ENCODE results near the gene PHRF1. TPM values are rescaled to one million over a fixed set of nuclear protein-coding genes. Genes with fewer than 3 reads are reported as not detected.

Gene PHRF1
- total and polyA plus RNA-seq, 9 donors, result 3.8 to 34.2 (median 28.8) TPM

DNA sequence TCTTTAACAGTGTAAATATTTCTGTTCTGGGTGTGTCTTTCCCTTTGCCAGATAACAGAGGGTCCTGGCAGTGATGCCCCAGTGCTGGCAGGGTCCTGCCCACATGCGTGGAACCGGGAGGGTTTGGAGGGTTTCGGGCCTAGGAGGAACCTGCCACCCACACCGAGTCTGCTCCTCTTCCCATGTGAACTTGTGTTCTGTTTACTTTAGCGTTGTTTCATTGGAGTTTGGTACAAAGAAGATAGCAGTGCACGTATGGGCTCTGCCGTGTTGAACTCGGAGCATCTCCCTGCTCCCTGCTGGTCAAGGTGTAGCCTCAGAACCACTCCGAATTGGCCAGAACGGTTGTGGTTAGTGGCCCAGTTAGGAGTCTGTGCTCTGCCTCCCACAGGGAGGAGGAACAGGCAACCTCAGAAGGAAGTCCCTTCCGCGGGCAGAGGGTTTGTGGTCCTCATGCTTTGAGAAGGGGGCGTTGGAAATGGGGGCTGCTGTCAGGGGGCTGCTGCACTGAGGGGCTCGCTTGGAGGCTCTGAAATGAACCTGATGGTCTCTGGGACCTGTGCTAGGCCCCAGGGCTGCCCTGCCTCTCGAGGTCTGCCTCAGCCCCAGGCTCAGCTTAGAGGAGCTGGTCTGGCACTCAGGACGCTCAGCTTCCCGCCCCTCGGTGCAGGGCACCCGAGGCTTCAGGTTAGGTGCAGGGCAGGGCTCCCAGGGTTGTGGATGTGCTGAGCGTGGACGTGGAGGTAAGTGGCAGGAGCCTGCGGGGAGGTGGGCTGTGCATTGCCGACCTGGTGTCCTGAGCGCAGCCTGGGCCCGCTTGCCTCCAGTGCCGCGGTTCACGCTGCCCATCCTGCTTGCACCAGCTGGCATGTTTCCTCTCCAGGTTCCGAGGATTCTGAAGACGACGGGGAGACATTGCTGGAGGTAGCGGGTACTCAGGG is 10.4 kb downstream of the PHRF1 start:
- WGBS, 3 donors, result 81 to 88% (median 81%) methylated on average over 32 of the region's 32 CpGs
- intact Hi-C loops (cut with DNase I), result no loop called here
- no peak for TF ChIP-seq POLR2A (IDR thresholded peaks at IDR 0.05)
- TF ChIP-seq, protein P1, sequence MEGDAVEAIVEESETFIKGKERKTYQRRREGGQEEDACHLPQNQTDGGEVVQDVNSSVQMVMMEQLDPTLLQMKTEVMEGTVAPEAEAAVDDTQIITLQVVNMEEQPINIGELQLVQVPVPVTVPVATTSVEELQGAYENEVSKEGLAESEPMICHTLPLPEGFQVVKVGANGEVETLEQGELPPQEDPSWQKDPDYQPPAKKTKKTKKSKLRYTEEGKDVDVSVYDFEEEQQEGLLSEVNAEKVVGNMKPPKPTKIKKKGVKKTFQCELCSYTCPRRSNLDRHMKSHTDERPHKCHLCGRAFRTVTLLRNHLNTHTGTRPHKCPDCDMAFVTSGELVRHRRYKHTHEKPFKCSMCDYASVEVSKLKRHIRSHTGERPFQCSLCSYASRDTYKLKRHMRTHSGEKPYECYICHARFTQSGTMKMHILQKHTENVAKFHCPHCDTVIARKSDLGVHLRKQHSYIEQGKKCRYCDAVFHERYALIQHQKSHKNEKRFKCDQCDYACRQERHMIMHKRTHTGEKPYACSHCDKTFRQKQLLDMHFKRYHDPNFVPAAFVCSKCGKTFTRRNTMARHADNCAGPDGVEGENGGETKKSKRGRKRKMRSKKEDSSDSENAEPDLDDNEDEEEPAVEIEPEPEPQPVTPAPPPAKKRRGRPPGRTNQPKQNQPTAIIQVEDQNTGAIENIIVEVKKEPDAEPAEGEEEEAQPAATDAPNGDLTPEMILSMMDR (IDR thresholded peaks at IDR 0.05), result no peak
- no peak for TF ChIP-seq EP300 (IDR thresholded peaks at IDR 0.05)
- Histone ChIP-seq H3K27ac (no peak overlapping the region), H3K36me3 (peaks cover 2% of the 10 kb centered on the region), H3K9me3 (no peaks in the 10 kb centered on the region), H3K4me1 (ENCODE audit: insufficient read depth) (no peaks in the 10 kb centered on the region), H3K4me3 (no peak overlapping the region), H3K27me3 (no peaks in the 10 kb centered on the region)
- DNase-seq, result no peak

DNA sequence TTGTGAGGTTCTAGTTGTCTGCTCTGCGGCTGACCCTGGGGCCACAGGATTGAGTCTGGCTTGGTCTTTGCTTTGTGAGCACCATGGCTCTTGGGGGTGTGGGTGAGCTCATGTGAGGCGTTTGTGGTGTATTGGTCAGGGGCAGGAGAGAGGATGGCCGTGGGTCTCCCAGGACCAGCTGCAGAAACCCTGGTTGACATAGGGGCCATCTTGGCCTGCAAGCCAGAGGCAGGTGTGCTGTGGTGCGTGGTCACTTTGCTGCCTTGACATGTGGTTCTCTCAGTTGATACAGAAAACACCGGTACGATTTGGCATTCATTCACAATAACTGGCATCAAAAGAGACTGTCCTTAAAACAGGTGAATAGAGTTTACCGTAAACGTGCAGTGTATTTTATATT is 11.3 kb downstream of the PHRF1 start:
- TF ChIP-seq, protein P1 (IDR thresholded peaks at IDR 0.05), result no peak
- TF ChIP-seq EP300 (IDR thresholded peaks at IDR 0.05) (no peak), POLR2A (IDR thresholded peaks at IDR 0.05) (no peak)
- no peaks in the 10 kb centered on the region for H3K27me3 ChIP-seq
- intact Hi-C loops (cut with DNase I), result no loop called here
- DNase-seq, result no peak
- no peaks in the 10 kb centered on the region for H3K9me3 ChIP-seq
- no peak overlapping the region for H3K27ac ChIP-seq
- no peaks in the 10 kb centered on the region for H3K36me3 ChIP-seq
- no peak overlapping the region for H3K4me3 ChIP-seq
- 65 to 73% (median 67%) methylated on average over 8 of the region's 8 CpGs for WGBS, 3 donors
- H3K4me1 ChIP-seq (ENCODE audit: insufficient read depth), result no peaks in the 10 kb centered on the region

- peak in 1 of 5 donors; percentile 49 for DNase-seq
- intact Hi-C loops (cut with DNase I), result no loop called here
- H3K27ac ChIP-seq, result no peak overlapping the region
- no peaks in the 10 kb centered on the region for H3K27me3 ChIP-seq
- TF ChIP-seq EP300 (IDR thresholded peaks at IDR 0.05) (no peak), POLR2A (IDR thresholded peaks at IDR 0.05) (no peak)
- TF ChIP-seq, protein P1 (IDR thresholded peaks at IDR 0.05), result no peak
- H3K9me3 ChIP-seq, result no peaks in the 10 kb centered on the region
- 20 to 39% (median 30%) methylated on average over 6 of the region's 6 CpGs for WGBS, 3 donors
- no peak overlapping the region for H3K4me3 ChIP-seq
- H3K4me1 ChIP-seq (ENCODE audit: insufficient read depth), result no peaks in the 10 kb centered on the region
- H3K36me3 ChIP-seq, result no peaks in the 10 kb centered on the region
Measured at GRCh38 chr11:587978-588380, 11.7 kb downstream of the PHRF1 start.

DNA sequence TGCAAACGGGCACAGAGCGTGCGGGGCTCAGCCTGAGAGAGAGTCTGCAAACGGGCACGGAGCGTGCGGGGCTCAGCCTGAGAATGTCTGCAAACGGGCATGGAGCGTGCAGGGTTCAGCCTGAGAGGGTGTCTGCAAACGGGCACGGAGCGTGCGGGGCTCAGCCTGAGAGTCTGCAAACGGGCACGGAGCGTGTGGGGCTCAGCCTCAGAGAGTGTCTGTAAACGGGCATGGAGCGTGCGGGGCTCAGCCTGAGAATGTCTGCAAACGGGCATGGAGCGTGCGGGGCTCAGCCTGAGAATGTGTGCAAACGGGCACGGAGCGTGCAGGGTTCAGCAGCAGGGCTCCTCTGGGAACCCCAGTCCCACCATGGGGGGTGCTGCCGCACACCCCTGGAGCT is 13.5 kb downstream of the PHRF1 start:
- intact Hi-C loops (cut with DNase I), result no loop called here
- no peaks in the 10 kb centered on the region for H3K36me3 ChIP-seq
- no peak overlapping the region for H3K27ac ChIP-seq
- TF ChIP-seq, protein P1 (IDR thresholded peaks at IDR 0.05), result no peak
- TF ChIP-seq EP300 (IDR thresholded peaks at IDR 0.05), result no peak
- no peak for TF ChIP-seq POLR2A (IDR thresholded peaks at IDR 0.05)
- no peaks in the 10 kb centered on the region for H3K27me3 ChIP-seq
- peak in 1 of 5 donors; percentile 28 for DNase-seq
- H3K4me1 ChIP-seq (ENCODE audit: insufficient read depth), result no peaks in the 10 kb centered on the region
- WGBS, 3 donors, result 93 to 94% (median 93%) methylated on average over 26 of the region's 26 CpGs
- no peak overlapping the region for H3K4me3 ChIP-seq
- no peaks in the 10 kb centered on the region for H3K9me3 ChIP-seq

Measured in ovary (tissue), 9 donors.